Osteocyte (in vitro differentiated cells): ENCODE data around the gene ROR1. TPM values are rescaled to one million over a fixed set of nuclear protein-coding genes. Genes with fewer than 3 reads are reported as not detected.
"Not testable (repeated sequence)": the region's sequence is repeated elsewhere in the genome, so short reads cannot be mapped to it uniquely, and the experiment has no call there.

ENCODE experiments used
- DNase-seq: peaks from one replicate; pipeline ENCODE4 v3.0.0; 2021; ENCODE audit warnings: mixed read lengths; ENCODE audit not compliant: unreplicated experiment; ENCODE audit errors: extremely low spot score
- H3K27ac Mint-ChIP-seq: one replicate; pipeline ENCODE4 v1.8.0; 2021; ENCODE audit warnings: mild to moderate bottlenecking, mixed read lengths; ENCODE audit not compliant: unreplicated experiment
- H3K27me3 Mint-ChIP-seq: one replicate; pipeline ENCODE4 v1.8.0; 2021; ENCODE audit warnings: mixed read lengths; ENCODE audit not compliant: unreplicated experiment
- H3K36me3 Mint-ChIP-seq: one replicate; pipeline ENCODE4 v1.8.0; 2021; ENCODE audit warnings: mixed read lengths; ENCODE audit not compliant: unreplicated experiment
- H3K4me1 Mint-ChIP-seq: one replicate; pipeline ENCODE4 v1.8.0; 2021; ENCODE audit warnings: mixed read lengths; ENCODE audit not compliant: unreplicated experiment
- H3K4me3 Mint-ChIP-seq: one replicate; pipeline ENCODE4 v1.8.0; 2021; ENCODE audit warnings: mild to moderate bottlenecking, moderate library complexity, mixed read lengths; ENCODE audit not compliant: unreplicated experiment
- H3K9me3 Mint-ChIP-seq: one replicate; pipeline ENCODE4 v1.8.0; 2021; ENCODE audit warnings: mixed read lengths; ENCODE audit not compliant: unreplicated experiment
- total RNA-seq: library from RNA; stranded (reverse); gene quantifications from 2 replicates; pipeline ENCODE4 v1.2.1, GENCODE V29; 2021
- TF ChIP-seq, protein P1 (sequence below): fragments of 200-600 bp; sonication (generic); IDR thresholded peaks from 2 replicates; pipeline ENCODE4 v1.5.0; 2021; ENCODE audit warnings: antibody characterized with exemption, mild to moderate bottlenecking, moderate library complexity

Gene ROR1
- total RNA-seq, 1 donor from 2014 or later: 20.6 TPM

DNA sequence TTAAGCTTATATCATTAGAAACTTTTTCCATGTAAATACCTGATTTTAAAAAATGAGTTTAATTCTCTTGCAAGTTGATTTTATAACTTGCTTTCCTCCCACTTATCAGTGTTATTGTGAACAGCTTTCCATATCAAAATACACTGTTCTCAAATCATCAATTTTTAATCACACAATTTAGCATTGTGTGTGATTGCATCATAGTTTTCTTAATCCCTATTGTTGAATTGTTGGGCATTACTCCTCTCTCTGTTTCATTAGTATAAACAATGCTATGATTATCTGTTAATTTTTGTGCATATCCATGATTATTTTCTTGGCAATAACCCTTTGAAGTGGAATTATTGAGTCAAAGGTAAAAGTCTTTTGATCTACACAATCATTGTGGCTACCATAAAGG, 48.7 kb downstream of the ROR1 start:
- no peak overlapping the region for H3K4me3 Mint-ChIP-seq

GRCh38 chr1:63824451-63824850, 50.6 kb downstream of the ROR1 start:
- H3K9me3 Mint-ChIP-seq: no peaks in the 10 kb centered on the region
- H3K4me1 Mint-ChIP-seq: peaks cover 10% of the 10 kb centered on the region
- peaks cover 2% of the 10 kb centered on the region for H3K27me3 Mint-ChIP-seq
- H3K27ac Mint-ChIP-seq: no peak overlapping the region
- no peak overlapping the region for H3K4me3 Mint-ChIP-seq
- DNase-seq: no peak
- TF ChIP-seq, protein P1, sequence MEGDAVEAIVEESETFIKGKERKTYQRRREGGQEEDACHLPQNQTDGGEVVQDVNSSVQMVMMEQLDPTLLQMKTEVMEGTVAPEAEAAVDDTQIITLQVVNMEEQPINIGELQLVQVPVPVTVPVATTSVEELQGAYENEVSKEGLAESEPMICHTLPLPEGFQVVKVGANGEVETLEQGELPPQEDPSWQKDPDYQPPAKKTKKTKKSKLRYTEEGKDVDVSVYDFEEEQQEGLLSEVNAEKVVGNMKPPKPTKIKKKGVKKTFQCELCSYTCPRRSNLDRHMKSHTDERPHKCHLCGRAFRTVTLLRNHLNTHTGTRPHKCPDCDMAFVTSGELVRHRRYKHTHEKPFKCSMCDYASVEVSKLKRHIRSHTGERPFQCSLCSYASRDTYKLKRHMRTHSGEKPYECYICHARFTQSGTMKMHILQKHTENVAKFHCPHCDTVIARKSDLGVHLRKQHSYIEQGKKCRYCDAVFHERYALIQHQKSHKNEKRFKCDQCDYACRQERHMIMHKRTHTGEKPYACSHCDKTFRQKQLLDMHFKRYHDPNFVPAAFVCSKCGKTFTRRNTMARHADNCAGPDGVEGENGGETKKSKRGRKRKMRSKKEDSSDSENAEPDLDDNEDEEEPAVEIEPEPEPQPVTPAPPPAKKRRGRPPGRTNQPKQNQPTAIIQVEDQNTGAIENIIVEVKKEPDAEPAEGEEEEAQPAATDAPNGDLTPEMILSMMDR: no peak
- H3K36me3 Mint-ChIP-seq: no peaks in the 10 kb centered on the region

More for the DNA sequence above, 48.7 kb downstream of the ROR1 start:
- H3K27me3 Mint-ChIP-seq: no peaks in the 10 kb centered on the region
- H3K9me3 Mint-ChIP-seq: no peaks in the 10 kb centered on the region
- no peak overlapping the region for H3K27ac Mint-ChIP-seq
- H3K4me1 Mint-ChIP-seq: peaks cover 18% of the 10 kb centered on the region
- no peak for DNase-seq
- H3K36me3 Mint-ChIP-seq: no peaks in the 10 kb centered on the region
- TF ChIP-seq, protein P1: no peak

GRCh38 chr1:63825111-63825510, 51.3 kb downstream of the ROR1 start:
- H3K27ac Mint-ChIP-seq: no peak overlapping the region
- no peaks in the 10 kb centered on the region for H3K36me3 Mint-ChIP-seq
- H3K4me3 Mint-ChIP-seq: no peak overlapping the region
- peaks cover 10% of the 10 kb centered on the region for H3K4me1 Mint-ChIP-seq
- TF ChIP-seq, protein P1: no peak
- no peaks in the 10 kb centered on the region for H3K9me3 Mint-ChIP-seq
- DNase-seq: no peak
- peaks cover 2% of the 10 kb centered on the region for H3K27me3 Mint-ChIP-seq

DNA sequence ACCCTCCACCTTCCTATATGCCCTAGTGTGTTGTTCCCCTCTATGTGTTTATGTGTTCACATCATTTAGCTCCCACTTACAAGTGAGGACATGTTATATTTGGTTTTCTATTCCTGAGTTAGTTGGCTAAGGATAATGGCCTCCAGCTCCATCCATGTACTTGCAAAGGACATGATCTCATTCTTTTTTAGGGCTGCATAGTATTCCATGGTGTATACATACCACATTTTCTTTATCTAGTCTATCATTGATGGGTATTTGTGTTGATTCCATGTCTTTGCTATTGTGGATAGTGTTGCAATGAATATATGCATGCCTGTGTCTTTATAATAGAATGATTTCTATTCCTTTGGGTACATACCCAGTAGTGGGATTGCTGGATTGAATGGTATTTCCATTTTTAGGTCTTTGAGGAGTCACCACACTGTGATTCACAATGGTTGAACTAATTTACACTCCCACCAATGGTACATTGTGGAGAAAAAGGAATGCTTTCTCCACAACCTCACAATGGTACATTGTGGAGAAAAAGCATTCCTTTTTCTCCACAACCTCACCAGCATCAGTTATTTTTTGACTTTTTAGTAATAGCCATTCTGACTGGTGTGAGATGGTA, 52.5 kb downstream of the ROR1 start:
- not testable (repeated sequence) for H3K36me3 Mint-ChIP-seq, H3K4me3 Mint-ChIP-seq, H3K4me1 Mint-ChIP-seq, H3K27me3 Mint-ChIP-seq, H3K27ac Mint-ChIP-seq, DNase-seq, H3K9me3 Mint-ChIP-seq

DNA sequence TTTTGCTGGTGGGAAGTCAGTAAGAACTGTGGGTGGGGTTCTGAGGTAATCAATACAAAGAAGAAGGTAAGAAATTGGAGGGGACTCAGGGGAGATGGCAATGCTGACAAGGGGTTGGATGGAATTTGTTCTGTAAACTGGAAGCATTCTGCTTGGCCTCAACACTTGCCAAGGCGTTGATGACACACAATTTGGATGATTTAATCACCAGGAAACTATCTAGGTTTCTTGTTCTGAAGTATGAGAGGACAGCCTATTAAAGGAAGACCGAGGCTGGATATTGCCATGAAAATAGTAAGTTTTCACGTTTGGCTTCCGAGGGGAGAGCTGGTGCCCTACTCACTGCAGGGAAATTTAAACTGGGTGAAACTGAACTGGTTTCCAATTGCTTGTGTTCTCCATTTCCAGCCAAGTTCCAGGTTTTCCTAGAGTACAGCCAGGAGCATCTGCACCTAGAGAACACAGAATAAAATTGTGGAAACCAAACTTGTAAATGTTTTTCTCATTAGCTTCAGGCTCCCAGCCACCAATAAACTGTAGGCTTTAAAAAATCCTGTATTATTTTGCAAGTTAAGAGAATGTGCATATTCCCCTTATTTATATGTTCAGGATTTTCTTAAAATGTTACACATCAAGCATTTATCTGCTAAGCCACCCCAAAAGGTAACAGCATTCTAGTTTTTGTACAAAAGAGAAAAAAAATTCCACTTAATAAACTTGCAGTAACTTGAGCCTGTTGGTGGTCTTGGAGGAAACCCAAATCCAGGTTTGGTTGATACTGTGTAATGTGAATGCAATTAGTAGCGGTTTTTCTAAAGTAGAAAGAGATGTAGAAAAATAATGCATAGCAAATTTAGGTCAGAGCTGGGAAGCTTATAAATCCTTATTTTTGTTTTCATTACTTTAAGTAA, 53.8 kb downstream of the ROR1 start:
- Mint-ChIP-seq H3K4me3 (no peak overlapping the region), H3K9me3 (no peaks in the 10 kb centered on the region), H3K36me3 (no peaks in the 10 kb centered on the region), H3K27me3 (peaks cover 2% of the 10 kb centered on the region), H3K27ac (no peak overlapping the region), H3K4me1 (peaks cover 2% of the 10 kb centered on the region)
- TF ChIP-seq, protein P1: no peak
- no peak for DNase-seq
